Panc1 (cell line): ENCODE data around the gene ITGB4. TPM values are rescaled to one million over a fixed set of nuclear protein-coding genes. Genes with fewer than 3 reads are reported as not detected.

Experiments used
- ATAC-seq: fragments of 200-7000 bp; cut with Tn5 transposase; 2 replicates; pipeline ENCODE4 v1.9.1; 2020; ENCODE audit warnings: mild to moderate bottlenecking, moderate library complexity
- BruUV-seq: library from RNA; stranded (reverse); fragments of 400-500 nt; replicated peaks from 2 replicates; lab custom pipeline; 2021; lab: Mats Ljungman, UMichigan
- CTCF ChIA-PET: fragments of 300-600 bp; sonication (Branson Sonifier 250); formaldehyde crosslinking; loops from one replicate; lab custom pipeline; 2022; ENCODE audit warnings: antibody characterized with exemption; lab: Charles Lee
- POLR2A ChIA-PET: fragments of 300-600 bp; sonication (Branson Sonifier 250); formaldehyde crosslinking; loops from one replicate; lab custom pipeline; 2022; ENCODE audit warnings: antibody characterized with exemption; lab: Charles Lee
- DNase-seq: peaks from one replicate; pipeline ENCODE4 v3.0.0-alpha.2; 2010; ENCODE audit warnings: low read depth, low spot score
- H3K27ac ChIP-seq: 2 replicates; pipeline ENCODE4 v1.5.1; 2011; ENCODE audit warnings: mild to moderate bottlenecking, low read length, inconsistent platforms
- H3K27me3 ChIP-seq: fragments of 200-500 bp; sonication (Bioruptor generic); 2 replicates; pipeline ENCODE4 v1.6.0; 2014; ENCODE audit warnings: low read length, inconsistent platforms; ENCODE audit not compliant: control insufficient read depth, insufficient read depth
- H3K36me3 ChIP-seq: fragments of 200-500 bp; sonication (Bioruptor generic); 2 replicates; pipeline ENCODE4 v1.5.1; 2014; ENCODE audit warnings: inconsistent platforms, mild to moderate bottlenecking, low read length, moderate library complexity; ENCODE audit not compliant: control insufficient read depth, insufficient read depth
- H3K4me1 ChIP-seq: 2 replicates; pipeline ENCODE4 v1.5.1; 2011; ENCODE audit warnings: inconsistent platforms, mild to moderate bottlenecking, low read length, moderate library complexity; ENCODE audit not compliant: control insufficient read depth, insufficient read depth
- H3K4me3 ChIP-seq, 2 experiments: 2 replicates each; pipeline ENCODE4 v1.5.1; 2011 to 2012; ENCODE audit warnings: low read depth in 2 of 2, low read length in 2 of 2, mild to moderate bottlenecking in 2 of 2, inconsistent platforms in 1 of 2, moderate library complexity in 1 of 2
- H3K9me3 ChIP-seq: fragments of 200-500 bp; sonication (Bioruptor generic); 2 replicates; pipeline ENCODE4 v1.5.1; 2014; ENCODE audit warnings: low read depth, mild to moderate bottlenecking, inconsistent platforms, low read length, moderate library complexity; ENCODE audit not compliant: control insufficient read depth, insufficient read depth
- POLR2AphosphoS5 ChIP-seq: IDR thresholded peaks from 2 replicates; pipeline ENCODE4 v1.6.1; 2012; ENCODE audit warnings: mild to moderate bottlenecking, low read depth, low read length, moderate library complexity
- SIN3A ChIP-seq: IDR thresholded peaks from 2 replicates; pipeline ENCODE4 v1.6.1; 2012; ENCODE audit warnings: low read depth, mild to moderate bottlenecking, low read length, moderate library complexity, borderline replicate concordance; ENCODE audit not compliant: insufficient read depth
- TCF7L2 ChIP-seq: IDR thresholded peaks from 2 replicates; pipeline ENCODE4 v1.6.1; 2011; ENCODE audit warnings: mild to moderate bottlenecking, low read depth, low read length, inconsistent platforms
- in situ Hi-C: cut with HindIII; loops from 2 replicates; pipeline ENCODE4 v1.10.0; 2016; ENCODE audit warnings: low sequenced_read_pairs, low pct_unique_long_range_greater_than_20kb
- intact Hi-C: fragments of 100-400 bp; cut with micrococcal nuclease; formaldehyde crosslinking; loops from one replicate; pipeline ENCODE4 v1.10.0; 2022; ENCODE audit not compliant: unreplicated experiment
- total RNA-seq: library from RNA; stranded (reverse); gene quantifications from one replicate; pipeline ENCODE4 v1.2.1, GENCODE V29; 2021; ENCODE audit not compliant: unreplicated experiment
- TF ChIP-seq, protein P1 (sequence below), 2 experiments: IDR thresholded peaks; 2 replicates each; pipeline ENCODE4 v1.6.1; 2011 to 2012; ENCODE audit warnings: low read depth in 2 of 2, control low read depth in 1 of 2, low read length in 1 of 2, mild to moderate bottlenecking in 1 of 2, moderate library complexity in 1 of 2; ENCODE audit not compliant: insufficient read depth in 1 of 2
- TF ChIP-seq, protein P2 (sequence below): fragments of 450-650 bp; IDR thresholded peaks from 2 replicates; pipeline ENCODE4 v1.5.1; 2017; ENCODE audit warnings: mild to moderate bottlenecking

The ITGB4 gene
- total RNA-seq, 1 experiment from 2014 or later = 100 TPM

DNA sequence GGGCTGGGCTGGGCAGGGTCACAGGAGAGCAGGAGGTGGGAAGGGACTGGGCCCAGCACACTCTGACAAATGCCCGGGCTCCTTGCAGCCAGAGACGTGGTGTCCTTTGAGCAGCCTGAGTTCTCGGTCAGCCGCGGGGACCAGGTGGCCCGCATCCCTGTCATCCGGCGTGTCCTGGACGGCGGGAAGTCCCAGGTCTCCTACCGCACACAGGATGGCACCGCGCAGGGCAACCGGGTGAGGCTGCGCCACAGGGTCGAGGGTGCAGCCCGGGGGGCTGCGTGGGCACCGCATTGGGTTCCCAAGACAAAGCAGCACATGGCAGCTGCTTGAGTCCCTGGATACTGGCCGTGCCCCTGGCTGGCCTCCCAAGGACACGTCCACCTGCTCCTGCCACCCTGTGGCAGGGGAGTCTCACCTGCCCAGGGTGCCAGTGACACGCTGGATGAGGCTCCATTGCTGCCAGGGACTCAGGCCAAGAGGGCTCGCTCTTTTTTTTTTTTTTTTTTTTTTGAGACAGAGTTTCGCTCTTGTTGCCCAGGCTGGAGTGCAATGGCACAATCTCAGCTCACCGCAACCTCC lies 22.5 kb downstream of the ITGB4 start:
- ChIA-PET POLR2A (interaction anchor here (0.6 to 0.7 kb wide), 2 partner anchors 36 to 70 kb away, joined by 3 to 8 read pairs; no protein-coding TSS in a partner anchor), CTCF (no interaction called here)
- Histone ChIP-seq H3K27me3 (no peaks in the 10 kb centered on the region), H3K4me3 (no peak overlapping the region), H3K27ac (no peak overlapping the region), H3K4me1 (no peaks in the 10 kb centered on the region), H3K9me3 (no peaks in the 10 kb centered on the region), H3K36me3 (no peaks in the 10 kb centered on the region)
- intact Hi-C loops (no loop called here), in situ Hi-C loops (no loop called here)
- no TSS peak for BruUV-seq
- TF ChIP-seq TCF7L2 (no peak), POLR2AphosphoS5 (no peak), SIN3A (no peak)
- TF ChIP-seq, protein P1, sequence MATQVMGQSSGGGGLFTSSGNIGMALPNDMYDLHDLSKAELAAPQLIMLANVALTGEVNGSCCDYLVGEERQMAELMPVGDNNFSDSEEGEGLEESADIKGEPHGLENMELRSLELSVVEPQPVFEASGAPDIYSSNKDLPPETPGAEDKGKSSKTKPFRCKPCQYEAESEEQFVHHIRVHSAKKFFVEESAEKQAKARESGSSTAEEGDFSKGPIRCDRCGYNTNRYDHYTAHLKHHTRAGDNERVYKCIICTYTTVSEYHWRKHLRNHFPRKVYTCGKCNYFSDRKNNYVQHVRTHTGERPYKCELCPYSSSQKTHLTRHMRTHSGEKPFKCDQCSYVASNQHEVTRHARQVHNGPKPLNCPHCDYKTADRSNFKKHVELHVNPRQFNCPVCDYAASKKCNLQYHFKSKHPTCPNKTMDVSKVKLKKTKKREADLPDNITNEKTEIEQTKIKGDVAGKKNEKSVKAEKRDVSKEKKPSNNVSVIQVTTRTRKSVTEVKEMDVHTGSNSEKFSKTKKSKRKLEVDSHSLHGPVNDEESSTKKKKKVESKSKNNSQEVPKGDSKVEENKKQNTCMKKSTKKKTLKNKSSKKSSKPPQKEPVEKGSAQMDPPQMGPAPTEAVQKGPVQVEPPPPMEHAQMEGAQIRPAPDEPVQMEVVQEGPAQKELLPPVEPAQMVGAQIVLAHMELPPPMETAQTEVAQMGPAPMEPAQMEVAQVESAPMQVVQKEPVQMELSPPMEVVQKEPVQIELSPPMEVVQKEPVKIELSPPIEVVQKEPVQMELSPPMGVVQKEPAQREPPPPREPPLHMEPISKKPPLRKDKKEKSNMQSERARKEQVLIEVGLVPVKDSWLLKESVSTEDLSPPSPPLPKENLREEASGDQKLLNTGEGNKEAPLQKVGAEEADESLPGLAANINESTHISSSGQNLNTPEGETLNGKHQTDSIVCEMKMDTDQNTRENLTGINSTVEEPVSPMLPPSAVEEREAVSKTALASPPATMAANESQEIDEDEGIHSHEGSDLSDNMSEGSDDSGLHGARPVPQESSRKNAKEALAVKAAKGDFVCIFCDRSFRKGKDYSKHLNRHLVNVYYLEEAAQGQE (IDR thresholded peaks at IDR 0.05; ENCODE audit: insufficient read depth in 1 of 2, low read depth in 2 of 2, low read length in 1 of 2) = no peak
- TF ChIP-seq, protein P2, sequence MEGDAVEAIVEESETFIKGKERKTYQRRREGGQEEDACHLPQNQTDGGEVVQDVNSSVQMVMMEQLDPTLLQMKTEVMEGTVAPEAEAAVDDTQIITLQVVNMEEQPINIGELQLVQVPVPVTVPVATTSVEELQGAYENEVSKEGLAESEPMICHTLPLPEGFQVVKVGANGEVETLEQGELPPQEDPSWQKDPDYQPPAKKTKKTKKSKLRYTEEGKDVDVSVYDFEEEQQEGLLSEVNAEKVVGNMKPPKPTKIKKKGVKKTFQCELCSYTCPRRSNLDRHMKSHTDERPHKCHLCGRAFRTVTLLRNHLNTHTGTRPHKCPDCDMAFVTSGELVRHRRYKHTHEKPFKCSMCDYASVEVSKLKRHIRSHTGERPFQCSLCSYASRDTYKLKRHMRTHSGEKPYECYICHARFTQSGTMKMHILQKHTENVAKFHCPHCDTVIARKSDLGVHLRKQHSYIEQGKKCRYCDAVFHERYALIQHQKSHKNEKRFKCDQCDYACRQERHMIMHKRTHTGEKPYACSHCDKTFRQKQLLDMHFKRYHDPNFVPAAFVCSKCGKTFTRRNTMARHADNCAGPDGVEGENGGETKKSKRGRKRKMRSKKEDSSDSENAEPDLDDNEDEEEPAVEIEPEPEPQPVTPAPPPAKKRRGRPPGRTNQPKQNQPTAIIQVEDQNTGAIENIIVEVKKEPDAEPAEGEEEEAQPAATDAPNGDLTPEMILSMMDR = no peak
- ATAC-seq = no peak
- no peak for DNase-seq

DNA sequence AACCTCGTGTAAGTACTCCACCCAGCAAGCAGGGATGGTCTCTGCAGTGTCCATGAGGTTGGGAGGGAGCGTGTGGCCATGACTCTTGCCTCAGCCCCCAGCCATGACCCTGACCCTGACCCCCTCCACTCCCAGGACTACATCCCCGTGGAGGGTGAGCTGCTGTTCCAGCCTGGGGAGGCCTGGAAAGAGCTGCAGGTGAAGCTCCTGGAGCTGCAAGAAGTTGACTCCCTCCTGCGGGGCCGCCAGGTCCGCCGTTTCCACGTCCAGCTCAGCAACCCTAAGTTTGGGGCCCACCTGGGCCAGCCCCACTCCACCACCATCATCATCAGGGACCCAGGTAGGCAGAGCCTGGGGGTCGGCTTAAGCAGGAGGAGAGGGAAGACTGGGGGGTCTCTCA lies 27.4 kb downstream of the ITGB4 start:
- POLR2A ChIA-PET = no interaction called here

More for the DNA sequence above, 27.4 kb downstream of the ITGB4 start:
- CTCF ChIA-PET = interaction anchor here (0.6 to 5.7 kb wide), 9 partner anchors 10 to 129 kb away, joined by 3 to 86 read pairs (median 9); partner anchors contain the start of genes GALK1 and SMIM5
- ATAC-seq (no peak), DNase-seq (no peak)
- BruUV-seq = no TSS peak
- H3K9me3 ChIP-seq = no peaks in the 10 kb centered on the region
- no peaks in the 10 kb centered on the region for H3K4me1 ChIP-seq
- in situ Hi-C loops (loop anchor here (5.0 kb wide), 1 partner anchor 66 kb away; no protein-coding TSS in a partner anchor), intact Hi-C loops (loop anchor here (1.0 kb wide), 2 partner anchors 73 to 115 kb away; partner anchors contain the start of gene SMIM5)
- no peak overlapping the region for H3K27ac ChIP-seq
- no peaks in the 10 kb centered on the region for H3K36me3 ChIP-seq
- TF ChIP-seq, protein P1 (IDR thresholded peaks at IDR 0.05; ENCODE audit: insufficient read depth in 1 of 2, low read depth in 2 of 2, low read length in 1 of 2) = no peak
- TF ChIP-seq, protein P2 = no peak
- TF ChIP-seq TCF7L2 (no peak), SIN3A (no peak), POLR2AphosphoS5 (no peak)
- no peaks in the 10 kb centered on the region for H3K27me3 ChIP-seq
- H3K4me3 ChIP-seq = no peak overlapping the region
